ENCODE results near the gene PPFIA1. TPM values are rescaled to one million over a fixed set of nuclear protein-coding genes. Genes with fewer than 3 reads are reported as not detected.

PPFIA1 gene
- total RNA-seq, 1 experiment from 2014 or later = 63.4 TPM

- Histone ChIP-seq H3K27ac (ENCODE audit: insufficient read length, low read depth, low read length) (no peak overlapping the region), H2BK20ac (ENCODE audit: low read depth, low read length, poor library complexity, severe bottlenecking) (no peak overlapping the region), H4K5ac (ENCODE audit: insufficient read length, low read depth, low read length) (no peak overlapping the region), H4K91ac (ENCODE audit: insufficient read length, low read depth, low read length) (no peak overlapping the region), H4K20me1 (ENCODE audit: control insufficient read depth, insufficient read depth, insufficient read length) (no peaks in the 10 kb centered on the region), H2BK12ac (ENCODE audit: insufficient read length, low read depth, low read length) (no peak overlapping the region), H2AFZ (ENCODE audit: low read length) (no peak overlapping the region), H2BK5ac (ENCODE audit: insufficient read length, low read length) (no peak overlapping the region), H3K56ac (ENCODE audit: insufficient read length, low read depth, low read length) (no peak overlapping the region), H3K4me2 (ENCODE audit: insufficient read depth, insufficient read length, low read length) (no peak overlapping the region), H3K79me1 (ENCODE audit: insufficient read depth, low read depth, low read length, poor library complexity, severe bottlenecking) (peaks cover 4% of the 10 kb centered on the region), H3K18ac (ENCODE audit: insufficient read length, low read depth, low read length) (no peak overlapping the region), H3T11ph (ENCODE audit: low read length) (no peak overlapping the region), H2AK5ac (ENCODE audit: insufficient read length, low read length) (no peak overlapping the region), H3K27me3 (ENCODE audit: insufficient read depth, low read length) (no peaks in the 10 kb centered on the region), H2BK15ac (ENCODE audit: low read depth, low read length) (no peak overlapping the region), H2BK120ac (ENCODE audit: low read depth, low read length, poor library complexity, severe bottlenecking) (no peak overlapping the region), H3K14ac (ENCODE audit: insufficient read depth, low read length) (no peak overlapping the region), H4K8ac (replicated peaks; ENCODE audit: insufficient read length, low read depth, low read length) (no peak overlapping the region), H3K9ac (ENCODE audit: extremely low read depth, insufficient read length, low read length) (no peak overlapping the region), H3K79me2 (ENCODE audit: insufficient read depth, low read length) (no peaks in the 10 kb centered on the region), H3K23ac (ENCODE audit: insufficient read length, low read depth, low read length) (no peak overlapping the region), H3K4me1 (ENCODE audit: insufficient read depth, low read length) (no peaks in the 10 kb centered on the region), H3K23me2 (ENCODE audit: insufficient read length, low read depth, low read length, poor library complexity, severe bottlenecking) (no peaks in the 10 kb centered on the region), H3K9me3 (ENCODE audit: control insufficient read depth, low read depth, low read length) (no peaks in the 10 kb centered on the region), H3K4ac (ENCODE audit: low read depth, low read length) (no peak overlapping the region)
- no peak overlapping the region for H3K4me3 Mint-ChIP-seq
- no peaks in the 10 kb centered on the region for H3K9me3 Mint-ChIP-seq
- H3K36me3 Mint-ChIP-seq (ENCODE audit: insufficient read depth in 1 of 3, low read depth in 3 of 3) = peaks cover 63 to 94% (median 85%) of the 10 kb centered on the region in 3 experiments
- no peaks in the 10 kb centered on the region for H3K4me1 Mint-ChIP-seq
- H3K27me3 Mint-ChIP-seq (ENCODE audit: low read depth) = no peaks in the 10 kb centered on the region
- WGBS (ENCODE audit: extremely low coverage, insufficient read length, low lambda C conversion rate) = no CpG with 5 or more reads among the region's 7 CpGs
- no peak for TF ChIP-seq CTCF (conservative IDR thresholded peaks at IDR 0.05)
- DNase-seq = no peak
- H3K27ac Mint-ChIP-seq = no peak overlapping the region
These were observed 139.4 kb downstream of the PPFIA1 start for GRCh38 chr11:70409871-70410270.

All from H9 (cell line).